Uterine smooth muscle cell (primary cell): Measurements from ENCODE around the gene LRPAP1. TPM values are rescaled to one million over a fixed set of nuclear protein-coding genes. Genes with fewer than 3 reads are reported as not detected.

Experiments
- total RNA-seq: library from RNA; depleted of rRNA; stranded (reverse); fragments of >200 nt; gene quantifications from 2 replicates; pipeline ENCODE4 v1.2.3, GENCODE V29; 2014

Gene LRPAP1, protein sequence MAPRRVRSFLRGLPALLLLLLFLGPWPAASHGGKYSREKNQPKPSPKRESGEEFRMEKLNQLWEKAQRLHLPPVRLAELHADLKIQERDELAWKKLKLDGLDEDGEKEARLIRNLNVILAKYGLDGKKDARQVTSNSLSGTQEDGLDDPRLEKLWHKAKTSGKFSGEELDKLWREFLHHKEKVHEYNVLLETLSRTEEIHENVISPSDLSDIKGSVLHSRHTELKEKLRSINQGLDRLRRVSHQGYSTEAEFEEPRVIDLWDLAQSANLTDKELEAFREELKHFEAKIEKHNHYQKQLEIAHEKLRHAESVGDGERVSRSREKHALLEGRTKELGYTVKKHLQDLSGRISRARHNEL
- 88.3 and 187 TPM in 2 replicates for total RNA-seq

DNA sequence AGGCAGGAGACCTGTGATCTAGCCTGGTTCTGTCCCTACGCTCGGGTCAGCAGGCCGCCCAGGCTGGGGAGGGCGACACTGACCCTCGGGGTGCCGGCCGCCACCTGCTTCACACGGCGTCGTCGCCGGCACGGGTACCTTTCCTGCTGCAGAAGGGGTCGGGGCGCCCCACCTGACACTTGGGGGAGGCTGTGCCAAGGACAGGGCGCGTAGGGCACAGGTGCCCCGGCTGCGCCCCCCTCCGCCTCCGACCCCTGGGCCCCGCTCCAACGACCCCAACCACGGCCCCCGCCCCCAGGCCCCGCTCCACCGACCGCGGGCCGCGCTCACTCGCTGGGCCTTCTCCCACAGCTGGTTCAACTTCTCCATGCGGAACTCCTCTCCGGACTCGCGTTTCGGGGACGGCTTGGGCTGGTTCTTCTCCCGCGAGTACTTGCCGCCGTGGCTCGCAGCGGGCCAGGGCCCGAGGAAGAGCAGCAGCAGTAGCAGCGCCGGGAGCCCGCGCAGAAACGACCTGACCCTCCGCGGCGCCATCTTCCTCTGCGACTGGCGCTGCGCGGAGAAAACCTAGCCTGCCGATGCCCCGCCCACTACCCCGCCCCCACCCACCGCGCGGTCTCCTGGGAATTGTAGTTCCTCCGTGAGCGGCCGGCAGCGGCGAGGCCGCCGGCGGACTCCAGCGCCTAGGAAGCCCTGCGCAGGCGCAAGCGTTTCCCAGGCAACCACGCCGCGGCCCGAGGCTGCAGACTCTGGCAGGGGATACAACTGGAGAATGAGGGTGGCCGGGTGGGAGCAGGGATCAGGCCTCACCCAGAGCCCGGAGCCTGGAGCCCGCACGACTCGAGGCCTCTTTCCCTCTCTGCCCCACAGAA is at the start of gene LRPAP1:
Gene LRPAP1 (minus strand): TSS at position 544 of the 872 bp plus-strand sequence. CDS start 10 bp downstream, at position 534.

DNA sequence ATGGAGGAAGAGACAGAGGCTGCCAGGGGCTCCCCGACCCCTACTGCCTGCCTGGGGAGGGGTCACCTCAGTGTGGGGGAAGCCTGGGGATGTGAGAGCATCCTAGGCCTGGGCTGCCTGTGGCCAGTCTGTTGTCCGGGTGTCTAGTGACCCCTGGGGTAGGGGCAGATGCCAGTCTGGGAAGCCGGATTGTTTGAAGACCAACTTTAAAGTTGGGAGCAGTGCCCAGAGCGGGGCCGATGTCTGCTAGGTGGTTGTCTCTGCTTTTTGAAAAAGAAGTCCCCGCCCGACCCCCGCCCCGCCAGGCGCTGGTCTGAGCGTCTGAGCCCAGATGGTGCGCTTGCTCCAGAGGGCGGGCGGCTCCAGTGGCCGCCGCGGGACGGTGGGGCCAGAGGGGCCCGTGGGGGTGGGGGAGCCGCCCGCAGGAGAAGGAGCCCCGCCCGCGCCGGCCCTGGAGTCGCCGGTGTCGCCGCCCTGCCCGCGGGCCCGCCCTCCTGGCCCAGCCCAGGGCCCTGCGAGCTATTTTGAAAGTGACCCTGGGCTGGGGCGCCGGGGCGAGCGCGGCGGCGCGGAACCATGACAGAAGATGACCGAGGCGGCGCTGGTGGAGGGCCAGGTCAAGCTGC is 69.3 kb downstream of the LRPAP1 start, which contains the start of gene DOK7:
Gene DOK7 (plus strand): TSS at position 517 of the 626 bp plus-strand sequence. CDS start 70 bp downstream, at position 587.

Other genes starting within 250 kb of the LRPAP1 start
- gene RGS12, start 239.4 kb downstream of the LRPAP1 start, total RNA-seq = 19.4 and 20.6 TPM in 2 replicates
- gene HGFAC, start 90.5 kb downstream of the LRPAP1 start, total RNA-seq = 0.11 TPM in 1 of 2 replicates, not detected in the other
- under 0.01 TPM in 1 of 2 replicates, not detected in the other for gene DOK7, start 69.1 kb downstream of the LRPAP1 start, total RNA-seq
- 1.2 and 1.5 TPM in 2 replicates for gene ADRA2C, start 234.0 kb upstream of the LRPAP1 start, total RNA-seq